Liver (tissue), 9 donors: ENCODE results near the gene GNB1L. TPM values are rescaled to one million over a fixed set of nuclear protein-coding genes. Genes with fewer than 3 reads are reported as not detected.

Source experiments
- DNase-seq: peaks from one replicate; pipeline ENCODE4 v3.0.0-alpha.2; 2017; ENCODE audit warnings: low spot score
- H3K27ac ChIP-seq, 2 donors: one replicate each; pipeline ENCODE4 v1.7.0; 2013; ENCODE audit warnings: inconsistent platforms in 2 of 2, low read length in 2 of 2, control low read depth in 1 of 2, low read depth in 1 of 2, mild to moderate bottlenecking in 1 of 2
- H3K27me3 ChIP-seq, 4 donors: one replicate each; pipeline versions ENCODE4 v1.6.1 to v1.7.0; 2013; ENCODE audit warnings: low read length in 3 of 4, inconsistent platforms in 1 of 4, mild to moderate bottlenecking in 1 of 4, moderate library complexity in 1 of 4; ENCODE audit not compliant: control insufficient read depth in 4 of 4, insufficient read depth in 4 of 4
- H3K36me3 ChIP-seq, 4 donors: one replicate each; pipeline versions ENCODE4 v1.6.1 to v1.7.0; 2013; ENCODE audit warnings: low read length in 3 of 4, mild to moderate bottlenecking in 3 of 4, low read depth in 1 of 4, moderate library complexity in 1 of 4; ENCODE audit not compliant: control insufficient read depth in 4 of 4, insufficient read depth in 3 of 4
- H3K4me1 ChIP-seq, 4 donors: one replicate each; pipeline versions ENCODE4 v1.6.1 to v1.7.0; 2013; ENCODE audit warnings: low read length in 3 of 4, mild to moderate bottlenecking in 3 of 4, moderate library complexity in 1 of 4; ENCODE audit not compliant: control insufficient read depth in 4 of 4, insufficient read depth in 4 of 4
- H3K4me3 ChIP-seq, 3 donors: one replicate each; pipeline versions ENCODE4 v1.6.1 to v1.7.0; 2013; ENCODE audit warnings: low read length in 3 of 3, control low read depth in 1 of 3, low read depth in 1 of 3, mild to moderate bottlenecking in 1 of 3
- H3K9ac ChIP-seq, 2 donors: one replicate each; pipeline ENCODE4 v1.7.0; 2013; ENCODE audit warnings: low read length in 2 of 2, mild to moderate bottlenecking in 2 of 2, moderate library complexity in 2 of 2, control low read depth in 1 of 2, low read depth in 1 of 2
- H3K9me3 ChIP-seq, 4 donors: one replicate each; pipeline versions ENCODE4 v1.6.1 to v1.7.0; 2013; ENCODE audit warnings: low read length in 3 of 4; ENCODE audit not compliant: control insufficient read depth in 4 of 4
- ATF3 ChIP-seq: IDR thresholded peaks from 2 replicates; pipeline ENCODE4 v1.6.1; 2016; ENCODE audit warnings: antibody characterized with exemption
- CTCF ChIP-seq: fragments of 150-350 bp; IDR thresholded peaks from 2 replicates; pipeline ENCODE4 v1.5.1; 2017; ENCODE audit warnings: improper control_type of control experiment, low read depth, low read length; ENCODE audit not compliant: missing input control
- EGR1 ChIP-seq, 2 donors: IDR thresholded peaks; 2 replicates each; pipeline ENCODE4 v1.6.1; 2016 to 2018; ENCODE audit warnings: antibody characterized with exemption in 2 of 2, low read depth in 2 of 2
- FOXA1 ChIP-seq: IDR thresholded peaks from 2 replicates; pipeline ENCODE4 v1.6.1; 2016; ENCODE audit warnings: antibody characterized with exemption
- GABPA ChIP-seq, 2 donors: IDR thresholded peaks in 1 of 2; conservative IDR thresholded peaks in 1 of 2; 2 replicates each; pipeline ENCODE4 v1.6.1; 2016; ENCODE audit warnings: antibody characterized with exemption in 2 of 2, mild to moderate bottlenecking in 1 of 2, moderate library complexity in 1 of 2
- HNF4A ChIP-seq, 2 donors: conservative IDR thresholded peaks; 2 replicates each; pipeline ENCODE4 v1.6.1; 2016; ENCODE audit warnings: antibody characterized with exemption in 2 of 2, mild to moderate bottlenecking in 2 of 2
- HNF4G ChIP-seq: IDR thresholded peaks from 2 replicates; pipeline ENCODE4 v1.6.1; 2016; ENCODE audit warnings: antibody characterized with exemption
- JUND ChIP-seq, 2 donors: IDR thresholded peaks; 2 replicates each; pipeline ENCODE4 v1.6.1; 2016; ENCODE audit warnings: antibody characterized with exemption in 2 of 2
- MAX ChIP-seq: IDR thresholded peaks from 2 replicates; pipeline ENCODE4 v1.6.1; 2016; ENCODE audit warnings: antibody characterized with exemption
- NR2F2 ChIP-seq: IDR thresholded peaks from 2 replicates; pipeline ENCODE4 v1.6.1; 2016; ENCODE audit warnings: antibody characterized with exemption
- REST ChIP-seq: IDR thresholded peaks from 2 replicates; pipeline ENCODE4 v1.6.1; 2016; ENCODE audit warnings: antibody characterized with exemption, mild to moderate bottlenecking
- RXRA ChIP-seq, 2 donors: IDR thresholded peaks; 2 replicates each; pipeline ENCODE4 v1.6.1; 2017 to 2018; ENCODE audit warnings: antibody characterized with exemption in 2 of 2, mild to moderate bottlenecking in 1 of 2
- SP1 ChIP-seq: IDR thresholded peaks from 2 replicates; pipeline ENCODE4 v1.6.1; 2018; ENCODE audit warnings: antibody characterized with exemption, mild to moderate bottlenecking
- TAF1 ChIP-seq: conservative IDR thresholded peaks from 2 replicates; pipeline ENCODE4 v1.6.1; 2016; ENCODE audit warnings: antibody characterized with exemption, mild to moderate bottlenecking
- YY1 ChIP-seq: IDR thresholded peaks from 2 replicates; pipeline ENCODE4 v1.6.1; 2016; ENCODE audit warnings: antibody characterized with exemption, mild to moderate bottlenecking
- ZBTB33 ChIP-seq: IDR thresholded peaks from 2 replicates; pipeline ENCODE4 v1.6.1; 2016; ENCODE audit warnings: antibody characterized with exemption
- WGBS: extraction: QIAGEN DNeasy Blood & Tissue Kit; methylation state at CpG from one replicate; pipeline ENCODE4 v1.1.7; 2013; 5-methylcytosine and 5-hydroxymethylcytosine counted together
- polyA plus RNA-seq, 2 donors: library from polyadenylated mRNA; stranded (reverse) in 1 of 2; unstranded in 1 of 2; fragments of 200-250 nt in 1 of 2; fragments of >200 nt in 1 of 2; fragmentation: Nextera tagmentation in 1 of 2; extraction: Ambion mirVana in 1 of 2; gene quantifications; one replicate each; pipeline versions ENCODE4 v1.2.1 to v1.2.3, GENCODE V29; 2013 to 2015
- total RNA-seq, 2 donors: library from RNA; depleted of rRNA; stranded (reverse); fragments of >200 nt; gene quantifications; one replicate each; pipeline ENCODE4 v1.2.3, GENCODE V29; 2014
- donor health status: healthy.
- donor health status: healthy.
- donor health status: healthy.
- donor health status: healthy.
- donor health status: healthy.

The GNB1L gene
- total and polyA plus RNA-seq, 4 donors = 1.5 to 3.6 (median 1.9) TPM

- H3K27ac ChIP-seq = no peak overlapping the region
- DNase-seq = no peak
- no peak overlapping the region for H3K4me3 ChIP-seq
- H3K9me3 ChIP-seq = no peaks in the 10 kb centered on the region
- H3K9ac ChIP-seq = no peak overlapping the region
- no peaks in the 10 kb centered on the region for H3K27me3 ChIP-seq
- H3K4me1 ChIP-seq = no peaks in the 10 kb centered on the region
- WGBS = 93% methylated on average over 33 of the region's 33 CpGs
- H3K36me3 ChIP-seq = no peaks in the 10 kb centered on the region
- TF ChIP-seq FOXA1 (no peak), ATF3 (no peak), RXRA (IDR thresholded peaks at IDR 0.05) (no peak), JUND (IDR thresholded peaks at IDR 0.05) (no peak), EGR1 (IDR thresholded peaks at IDR 0.05; ENCODE audit: low read depth in 2 of 2) (no peak), SP1 (no peak), HNF4A (conservative IDR thresholded peaks at IDR 0.05) (no peak), NR2F2 (no peak), YY1 (no peak), TAF1 (no peak), HNF4G (no peak), REST (no peak), GABPA (IDR thresholded peaks at IDR 0.05 in 1 of 2, conservative IDR thresholded peaks at IDR 0.05 in 1 of 2) (no peak)
Observed at GRCh38 chr22:19784384-19785175, 70.1 kb downstream of the GNB1L start.

GRCh38 chr22:19783586-19784383, 70.9 kb downstream of the GNB1L start:
- no peak for DNase-seq
- H3K4me1 ChIP-seq = no peaks in the 10 kb centered on the region
- H3K36me3 ChIP-seq = no peaks in the 10 kb centered on the region
- TF ChIP-seq RXRA (IDR thresholded peaks at IDR 0.05) (no peak), EGR1 (IDR thresholded peaks at IDR 0.05; ENCODE audit: low read depth in 2 of 2) (no peak), CTCF (no peak), ATF3 (no peak), JUND (IDR thresholded peaks at IDR 0.05) (no peak), REST (no peak), FOXA1 (no peak), MAX (no peak), HNF4G (no peak), SP1 (no peak), ZBTB33 (no peak), HNF4A (conservative IDR thresholded peaks at IDR 0.05) (no peak), GABPA (IDR thresholded peaks at IDR 0.05 in 1 of 2, conservative IDR thresholded peaks at IDR 0.05 in 1 of 2) (no peak)
- no peaks in the 10 kb centered on the region for H3K27me3 ChIP-seq
- no peak overlapping the region for H3K4me3 ChIP-seq
- no peak overlapping the region for H3K27ac ChIP-seq
- H3K9me3 ChIP-seq = no peaks in the 10 kb centered on the region
- H3K9ac ChIP-seq = no peak overlapping the region
- WGBS = 83% methylated on average over 24 of the region's 24 CpGs
